ENCODE results near the gene TEN1. TPM values are rescaled to one million over a fixed set of nuclear protein-coding genes. Genes with fewer than 3 reads are reported as not detected.
A peak's percentile ranks its signal among the peaks of the same experiment; 100 is the strongest.

Gene TEN1
- total and polyA plus RNA-seq, 2 of the 13 experiments (the other 11 are each of a cell fraction or from before 2014, with no cell fraction given), result 18.0 to 21.3 TPM

GRCh38 chr17:76014100-76014924, 35.3 kb downstream of the TEN1 start (continued):
- TF ChIP-seq ZBTB33 (CRISPR knock-in tag; IDR thresholded peaks at IDR 0.05) (peak; percentile 82), FOSL2 (CRISPR knock-in tag; IDR thresholded peaks at IDR 0.05) (no peak), ZNF678 (CRISPR knock-in tag; IDR thresholded peaks at IDR 0.05) (no peak), ZBTB7A (CRISPR knock-in tag; IDR thresholded peaks at IDR 0.05) (no peak), HOXA5 (CRISPR knock-in tag; IDR thresholded peaks at IDR 0.05) (no peak), KLF6 (CRISPR knock-in tag; IDR thresholded peaks at IDR 0.05) (no peak), SP4 (CRISPR knock-in tag; IDR thresholded peaks at IDR 0.05) (peak; percentile 47; the same call in 1 of the 2 replicates), SP5 (CRISPR knock-in tag; IDR thresholded peaks at IDR 0.05; ENCODE audit: borderline replicate concordance, low read depth) (no peak), ATF5 (CRISPR knock-in tag; IDR thresholded peaks at IDR 0.05; ENCODE audit: low read depth) (no peak), ZZZ3 (CRISPR knock-in tag; IDR thresholded peaks at IDR 0.05; ENCODE audit: borderline replicate concordance) (no peak), GABPB1 (CRISPR knock-in tag; IDR thresholded peaks at IDR 0.05) (peak; percentile 48; the same call in 1 of the 2 replicates), ZSCAN5A (CRISPR knock-in tag; IDR thresholded peaks at IDR 0.05; ENCODE audit: borderline replicate concordance) (no peak), NFRKB (IDR thresholded peaks at IDR 0.05) (no peak), ZNF282 (IDR thresholded peaks at IDR 0.05; ENCODE audit: partially characterized antibody) (no peak), YEATS2 (CRISPR knock-in tag; IDR thresholded peaks at IDR 0.05; ENCODE audit: borderline replicate concordance) (no peak), ZNF709 (CRISPR knock-in tag; IDR thresholded peaks at IDR 0.05) (no peak; the same call in 1 of the 2 replicates), CHD4 (IDR thresholded peaks at IDR 0.05; ENCODE audit: borderline replicate concordance, low read length) (no peak), LRRFIP1 (CRISPR knock-in tag; conservative IDR thresholded peaks at IDR 0.05) (no peak), TRAFD1 (CRISPR knock-in tag; IDR thresholded peaks at IDR 0.05; ENCODE audit: borderline replicate concordance) (no peak), POLR2G (IDR thresholded peaks at IDR 0.05; ENCODE audit: low read depth, low read length) (no peak)

Measured in HepG2 (cell line).